ENCODE results near the gene EXOSC3.
A peak's percentile ranks its signal among the peaks of the same experiment; 100 is the strongest.
"Not testable (repeated sequence)": the region's sequence is repeated elsewhere in the genome, so short reads cannot be mapped to it uniquely, and the experiment has no call there.

The EXOSC3 gene

DNA sequence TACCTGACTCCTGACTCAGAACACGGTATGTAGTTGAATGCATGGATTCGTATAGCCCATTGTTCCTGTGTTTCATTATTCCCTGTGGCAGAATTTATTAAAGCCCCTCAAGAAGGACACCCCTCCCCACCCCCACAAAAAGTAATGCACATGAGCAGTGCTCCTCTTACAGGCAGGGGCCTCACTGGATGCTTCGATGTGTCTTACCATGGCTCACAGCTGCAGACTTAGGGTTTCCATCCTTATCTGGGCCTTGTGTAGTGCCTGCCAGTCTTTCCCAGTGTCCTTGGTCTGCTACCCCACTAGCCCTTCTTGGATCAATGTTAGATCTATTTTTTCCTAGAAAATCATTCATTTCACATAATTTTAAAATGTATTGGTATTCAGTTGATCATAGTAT is 14.9 kb downstream of the EXOSC3 start:
- no peak for DNase-seq (ENCODE audit: extremely low read depth, low read depth)
- TF ChIP-seq, protein P1, sequence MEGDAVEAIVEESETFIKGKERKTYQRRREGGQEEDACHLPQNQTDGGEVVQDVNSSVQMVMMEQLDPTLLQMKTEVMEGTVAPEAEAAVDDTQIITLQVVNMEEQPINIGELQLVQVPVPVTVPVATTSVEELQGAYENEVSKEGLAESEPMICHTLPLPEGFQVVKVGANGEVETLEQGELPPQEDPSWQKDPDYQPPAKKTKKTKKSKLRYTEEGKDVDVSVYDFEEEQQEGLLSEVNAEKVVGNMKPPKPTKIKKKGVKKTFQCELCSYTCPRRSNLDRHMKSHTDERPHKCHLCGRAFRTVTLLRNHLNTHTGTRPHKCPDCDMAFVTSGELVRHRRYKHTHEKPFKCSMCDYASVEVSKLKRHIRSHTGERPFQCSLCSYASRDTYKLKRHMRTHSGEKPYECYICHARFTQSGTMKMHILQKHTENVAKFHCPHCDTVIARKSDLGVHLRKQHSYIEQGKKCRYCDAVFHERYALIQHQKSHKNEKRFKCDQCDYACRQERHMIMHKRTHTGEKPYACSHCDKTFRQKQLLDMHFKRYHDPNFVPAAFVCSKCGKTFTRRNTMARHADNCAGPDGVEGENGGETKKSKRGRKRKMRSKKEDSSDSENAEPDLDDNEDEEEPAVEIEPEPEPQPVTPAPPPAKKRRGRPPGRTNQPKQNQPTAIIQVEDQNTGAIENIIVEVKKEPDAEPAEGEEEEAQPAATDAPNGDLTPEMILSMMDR (IDR thresholded peaks at IDR 0.05; ENCODE audit: low read depth, low read length): no peak

DNA sequence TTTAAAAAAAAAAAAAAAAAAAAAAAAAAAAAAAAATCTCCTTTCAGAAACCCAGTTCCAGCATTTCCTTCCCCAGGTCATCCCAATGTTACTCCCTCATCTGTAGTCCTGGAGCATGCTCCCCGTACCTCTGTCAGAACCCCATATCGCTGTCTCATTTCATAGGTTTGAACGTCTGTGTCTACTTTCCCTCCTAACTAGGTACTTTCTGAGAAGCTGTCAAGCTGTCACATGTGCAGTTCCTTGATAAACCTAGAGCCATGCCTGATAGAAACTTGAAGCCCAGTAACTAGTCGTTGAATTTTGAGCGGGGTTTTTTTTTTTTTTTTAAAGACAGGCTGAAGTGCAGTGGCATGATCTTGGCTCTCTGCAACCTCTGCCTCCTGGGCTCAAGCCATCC is 15.6 kb downstream of the EXOSC3 start:
- no peak for DNase-seq (ENCODE audit: extremely low read depth, low read depth)

DNA sequence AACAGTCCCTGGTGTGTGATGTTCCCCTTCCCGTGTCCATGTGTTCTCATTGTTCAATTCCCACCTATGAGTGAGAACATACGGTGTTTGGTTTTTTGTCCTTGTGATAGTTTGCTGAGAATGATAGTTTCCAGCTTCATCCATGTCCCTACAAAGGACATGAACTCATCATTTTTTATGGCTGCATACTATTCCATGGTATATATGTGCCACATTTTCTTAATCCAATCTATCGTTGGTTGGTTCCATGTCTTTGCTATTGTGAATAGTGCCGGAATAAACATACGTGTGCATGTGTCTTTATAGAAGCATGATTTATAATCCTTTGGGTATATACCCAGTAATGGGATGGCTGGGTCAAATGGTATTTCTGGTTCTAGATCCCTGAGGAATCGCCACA is 19.6 kb downstream of the EXOSC3 start:
- DNase-seq (ENCODE audit: extremely low read depth, low read depth): not testable (repeated sequence)

More for the DNA sequence above, 15.6 kb downstream of the EXOSC3 start:
- TF ChIP-seq, protein P1 (IDR thresholded peaks at IDR 0.05; ENCODE audit: low read depth, low read length): no peak

GRCh38 chr9:37761511-37761910 is 23.4 kb downstream of the EXOSC3 start:
- DNase-seq (ENCODE audit: extremely low read depth, low read depth): no peak
- TF ChIP-seq, protein P1 (IDR thresholded peaks at IDR 0.05; ENCODE audit: low read depth, low read length): no peak

DNA sequence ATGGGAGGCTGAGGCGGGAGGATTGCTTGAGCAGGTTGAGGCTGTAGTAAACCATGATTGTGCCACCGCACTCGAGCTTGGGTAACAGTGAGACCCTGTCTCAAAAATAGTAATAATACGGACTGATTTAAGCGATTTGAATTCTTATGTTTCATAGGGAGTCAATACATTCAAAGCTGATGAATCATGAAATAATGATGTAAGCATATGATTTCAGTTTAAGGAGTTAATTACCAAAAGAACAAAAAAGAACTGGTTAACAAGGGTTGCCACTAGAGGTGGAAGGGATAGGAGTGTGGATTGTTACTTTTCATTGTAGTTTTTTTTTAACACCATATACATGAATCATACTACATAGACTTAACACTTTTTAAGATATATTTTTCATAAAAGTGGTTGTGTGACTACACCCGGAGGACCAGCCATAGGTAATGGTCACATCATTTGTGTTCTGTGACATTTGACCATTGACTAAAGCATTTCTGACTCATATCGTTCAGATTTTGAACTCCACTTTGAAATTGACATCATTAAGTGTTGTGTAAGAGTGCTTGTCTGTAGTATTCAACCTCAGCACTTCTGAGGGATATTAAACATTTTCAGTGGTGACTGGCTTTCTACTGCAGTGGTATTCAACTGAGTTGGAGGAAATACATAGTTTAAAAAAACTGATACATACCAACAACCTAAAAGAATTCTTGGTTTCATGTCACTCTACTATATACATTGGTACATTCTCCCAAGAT is 24.3 kb downstream of the EXOSC3 start:
- DNase-seq (ENCODE audit: extremely low read depth, low read depth): no peak
- TF ChIP-seq, protein P1 (IDR thresholded peaks at IDR 0.05; ENCODE audit: low read depth, low read length): no peak

DNA sequence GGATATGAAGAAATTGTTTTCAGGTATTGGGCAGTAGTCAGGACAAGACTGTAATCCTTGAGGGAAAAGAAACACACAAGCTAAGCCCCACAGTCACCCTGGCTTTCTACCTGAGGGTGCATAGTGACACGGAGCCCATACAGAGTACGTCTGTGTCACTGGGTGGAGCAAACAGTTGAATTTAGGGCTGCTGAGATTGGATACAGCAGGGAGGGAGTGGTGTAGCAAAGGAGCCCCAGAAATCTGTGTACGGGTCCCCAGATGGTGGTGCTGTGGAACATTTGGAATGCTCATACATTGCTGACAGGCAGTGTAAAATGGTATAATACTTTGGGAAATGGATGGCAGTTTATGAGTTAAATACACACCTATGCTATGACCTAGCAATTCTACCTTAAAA is 26.1 kb downstream of the EXOSC3 start:
- TF ChIP-seq, protein P1 (IDR thresholded peaks at IDR 0.05; ENCODE audit: low read depth, low read length): no peak
- no peak for DNase-seq (ENCODE audit: extremely low read depth, low read depth)

- TF ChIP-seq, protein P1 (IDR thresholded peaks at IDR 0.05; ENCODE audit: low read depth, low read length): no peak
- peak; percentile 20 for DNase-seq (ENCODE audit: extremely low read depth, low read depth)
Observed at GRCh38 chr9:37753489-37754190, 31.2 kb downstream of the EXOSC3 start, which contains the start of gene TRMT10B. Gene TRMT10B (plus strand): TSS chr9:37753805. CDS start chr9:37761932, 8,127 bp downstream.
